GM19467 (cell line): Measurements from ENCODE around the gene DPYD.

Source experiments
- ATAC-seq: cut with Tn5 transposase; IDR thresholded peaks from one replicate; pipeline ENCODE4 v1.9.1; 2021; ENCODE audit warnings: mild to moderate bottlenecking, moderate library complexity; ENCODE audit not compliant: unreplicated experiment

The DPYD gene

GRCh38 chr1:97630948-97631347 is 289.9 kb downstream of the DPYD start:
- ATAC-seq, result no peak

DNA sequence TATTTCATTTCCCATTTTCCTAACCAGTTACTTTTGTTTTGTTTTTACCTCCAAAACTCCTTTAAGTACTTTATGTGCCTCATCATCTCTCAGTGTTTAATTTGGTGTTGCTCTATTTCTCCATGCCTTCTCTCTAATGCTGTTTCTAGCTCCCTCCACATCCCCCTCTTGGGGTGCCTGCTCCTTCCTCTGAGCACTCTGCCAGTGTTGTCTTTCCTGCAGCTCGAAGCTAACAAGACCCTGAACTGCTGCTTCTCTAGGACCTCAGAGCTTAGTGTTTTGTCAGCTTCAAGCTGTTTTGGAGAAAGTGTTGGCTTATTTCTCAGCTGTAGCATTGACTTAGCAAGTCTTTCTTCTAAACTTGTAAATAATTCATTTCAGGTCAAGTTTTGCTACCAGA is 290.6 kb downstream of the DPYD start:
- no peak for ATAC-seq

DNA sequence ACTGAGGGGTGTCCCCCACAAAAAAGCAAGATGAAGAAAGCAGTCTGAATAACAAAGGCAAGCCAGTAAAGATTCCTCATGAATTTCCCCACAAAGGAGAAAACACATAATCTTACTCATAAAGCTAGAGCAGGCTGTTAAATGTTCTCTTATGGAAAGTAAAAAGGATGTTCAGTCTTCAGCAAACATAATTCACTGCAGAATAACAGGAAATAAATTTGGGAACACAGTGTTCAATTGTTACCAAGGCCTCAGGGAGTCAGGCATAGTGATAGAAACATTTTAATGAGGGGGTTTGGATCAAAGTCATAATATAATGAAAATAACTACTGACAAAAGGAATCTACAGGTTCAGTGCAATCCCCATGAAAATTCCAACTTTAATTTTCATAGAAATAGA is 297.6 kb downstream of the DPYD start:
- ATAC-seq, result no peak

DNA sequence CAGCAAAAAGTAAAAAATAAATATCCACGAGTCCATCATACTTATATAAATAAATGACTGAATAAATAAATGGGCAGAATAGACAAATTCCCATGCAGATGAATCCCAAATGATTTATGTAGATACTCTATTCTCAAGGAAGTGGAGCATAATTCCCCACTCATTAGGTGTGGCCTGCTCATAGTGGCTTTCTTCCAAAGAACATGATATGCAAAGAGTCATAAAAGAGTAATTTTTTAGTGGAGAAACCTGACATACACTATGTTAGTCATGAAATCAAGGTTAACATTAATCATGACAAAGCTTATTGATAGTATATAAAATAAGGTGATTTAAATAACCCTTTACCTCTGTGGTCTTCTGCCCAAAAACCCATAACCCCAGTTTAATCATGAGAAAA is 298.9 kb downstream of the DPYD start:
- ATAC-seq, result no peak

DNA sequence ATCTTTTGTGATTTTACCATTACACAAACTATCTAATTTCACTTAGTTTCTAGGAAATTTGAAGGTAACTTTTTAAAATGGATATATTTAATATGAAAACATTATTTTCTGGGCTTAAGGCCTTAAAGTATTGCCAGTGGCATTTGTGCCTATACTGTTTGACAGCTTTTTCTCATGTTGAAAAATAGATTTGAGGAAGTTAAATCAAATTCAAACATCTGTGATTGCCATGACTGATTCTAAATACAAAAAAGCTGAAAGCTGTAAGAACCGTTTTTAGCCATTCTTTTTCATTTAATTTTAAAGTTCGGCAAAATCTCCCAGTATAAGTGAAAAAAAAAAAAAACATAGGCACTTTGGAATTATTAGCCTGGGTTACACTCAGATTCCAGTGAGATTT is 301.1 kb downstream of the DPYD start:
- no peak for ATAC-seq

- no peak for ATAC-seq
Observed at GRCh38 chr1:97610748-97611147, 310.1 kb downstream of the DPYD start.

DNA sequence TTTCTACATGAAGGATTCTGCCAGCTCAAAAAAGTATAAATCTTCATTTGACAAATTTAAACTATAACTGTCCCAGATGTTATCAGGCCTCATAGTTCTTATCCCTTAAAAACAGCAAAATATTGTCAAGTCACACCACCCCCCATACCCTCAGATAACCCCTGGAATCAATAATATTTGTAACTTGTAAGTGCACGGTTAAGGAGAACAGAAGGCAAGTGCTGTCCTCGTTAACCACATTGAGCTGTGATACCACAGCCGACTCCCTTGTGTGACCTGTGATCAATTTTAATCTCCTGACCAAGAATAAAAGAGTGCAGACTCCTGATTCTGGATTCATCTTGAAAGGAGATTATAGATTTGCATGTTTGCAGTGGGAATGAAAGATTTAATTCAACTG is 310.7 kb downstream of the DPYD start:
- no peak for ATAC-seq

DNA sequence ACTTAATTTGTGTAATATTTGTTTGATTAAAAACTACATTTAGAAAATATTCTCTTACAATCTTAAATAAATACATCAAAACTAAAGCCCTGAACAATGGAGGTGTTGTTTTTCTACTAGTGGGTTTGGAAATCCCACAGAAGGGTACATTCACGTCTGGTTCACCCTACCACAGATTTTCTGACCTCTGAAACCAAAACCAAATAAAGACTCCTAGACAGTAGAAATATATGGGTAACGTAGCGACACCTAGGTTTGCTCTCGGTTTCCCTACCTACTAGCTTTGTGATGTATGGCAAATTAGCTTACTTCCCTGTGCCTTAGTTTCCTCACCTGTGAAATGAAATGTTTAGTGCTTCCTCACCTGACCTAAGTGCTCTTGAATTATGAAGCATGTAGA is 312.6 kb downstream of the DPYD start:
- no peak for ATAC-seq

- no peak for ATAC-seq
Observed at GRCh38 chr1:97603776-97604175, 317.1 kb downstream of the DPYD start.

DNA sequence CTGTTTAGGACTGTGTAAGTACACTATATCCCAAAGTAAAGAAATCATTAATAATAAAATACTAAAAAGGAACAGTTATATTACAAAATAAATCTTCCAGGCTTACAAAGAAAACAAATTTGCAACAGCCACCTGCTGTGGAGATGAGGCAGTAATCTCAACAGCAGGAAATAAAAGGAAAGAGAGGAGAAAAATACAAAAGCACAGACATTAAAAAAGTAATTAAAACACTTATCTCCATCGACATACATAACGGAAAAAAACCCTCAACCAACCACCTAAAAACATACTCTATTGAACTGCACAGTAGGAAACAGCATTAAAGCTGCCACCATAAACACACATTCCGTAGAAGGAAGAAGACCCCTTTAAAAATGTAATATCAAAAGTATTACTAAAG is 317.6 kb downstream of the DPYD start:
- ATAC-seq, result no peak

GRCh38 chr1:97599447-97599846 is 321.4 kb downstream of the DPYD start:
- no peak for ATAC-seq

- ATAC-seq, result no peak
Observed at GRCh38 chr1:97593192-97593591, 327.6 kb downstream of the DPYD start.

- ATAC-seq, result no peak
Observed at GRCh38 chr1:97588772-97589171, 332.1 kb downstream of the DPYD start.

GRCh38 chr1:97581614-97582051 is 339.2 kb downstream of the DPYD start:
- ATAC-seq, result no peak

DNA sequence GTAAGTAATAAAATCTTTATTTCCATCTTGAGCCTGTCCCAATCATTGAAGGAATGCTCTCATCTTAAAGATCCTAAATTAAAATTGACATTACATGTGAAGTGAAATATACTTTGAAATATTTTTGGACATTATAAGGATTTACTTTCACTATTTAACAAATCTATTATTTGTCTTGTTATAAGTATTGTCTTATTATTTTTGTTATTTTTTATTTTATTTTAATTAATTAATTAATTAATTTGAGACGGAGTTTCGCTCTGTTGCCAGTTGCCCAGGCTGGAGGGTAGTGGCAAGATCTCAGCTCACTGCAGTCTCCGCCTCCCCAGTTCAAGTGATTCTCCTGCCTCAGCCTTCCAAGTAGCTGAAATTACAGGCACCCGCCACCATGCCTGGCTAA is 343.2 kb downstream of the DPYD start:
- no peak for ATAC-seq

DNA sequence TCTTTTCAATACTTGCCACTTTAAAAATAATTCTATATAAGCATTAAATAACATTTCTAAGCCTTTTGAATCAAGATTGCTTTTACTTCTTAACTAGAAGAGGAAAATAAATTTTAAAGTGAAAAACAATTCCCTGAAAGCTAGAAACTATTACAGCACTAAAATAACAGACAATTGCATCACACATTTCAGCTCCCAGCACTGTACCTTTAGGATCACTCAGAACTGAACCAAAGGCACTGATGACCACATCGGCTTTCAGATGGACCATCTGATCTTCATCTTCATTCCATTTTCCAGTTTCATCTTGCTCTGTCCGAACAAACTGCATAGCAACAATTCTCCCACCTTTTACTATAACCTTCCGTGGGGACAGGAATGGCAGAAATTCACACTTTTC is 347.3 kb downstream of the DPYD start:
- ATAC-seq, result no peak

GRCh38 chr1:97572561-97572960 is 348.3 kb downstream of the DPYD start:
- no peak for ATAC-seq

GRCh38 chr1:97571760-97572159 is 349.1 kb downstream of the DPYD start:
- no peak for ATAC-seq

GRCh38 chr1:97570691-97571090 is 350.1 kb downstream of the DPYD start:
- no peak for ATAC-seq

- no peak for ATAC-seq
Observed at GRCh38 chr1:97567000-97567749, 353.7 kb downstream of the DPYD start.

DNA sequence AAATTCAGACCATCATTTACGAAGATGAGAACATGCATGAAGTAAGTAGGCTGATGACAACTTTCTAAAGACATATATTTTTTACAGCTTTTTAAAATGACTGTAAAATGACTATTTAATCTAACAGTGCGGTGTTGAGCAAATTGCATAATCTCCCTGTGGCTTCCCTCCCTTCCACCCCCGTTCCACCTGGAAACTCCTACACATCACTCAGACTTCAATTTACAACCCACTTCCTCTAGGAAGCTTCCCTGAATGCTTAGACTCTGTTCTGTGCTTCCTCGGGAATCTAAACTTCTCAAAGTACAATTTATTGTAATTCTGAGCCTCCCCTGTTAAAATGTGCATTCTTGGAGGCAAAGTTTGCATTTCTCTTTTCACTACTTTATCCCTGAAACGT is 354.9 kb downstream of the DPYD start:
- no peak for ATAC-seq

DNA sequence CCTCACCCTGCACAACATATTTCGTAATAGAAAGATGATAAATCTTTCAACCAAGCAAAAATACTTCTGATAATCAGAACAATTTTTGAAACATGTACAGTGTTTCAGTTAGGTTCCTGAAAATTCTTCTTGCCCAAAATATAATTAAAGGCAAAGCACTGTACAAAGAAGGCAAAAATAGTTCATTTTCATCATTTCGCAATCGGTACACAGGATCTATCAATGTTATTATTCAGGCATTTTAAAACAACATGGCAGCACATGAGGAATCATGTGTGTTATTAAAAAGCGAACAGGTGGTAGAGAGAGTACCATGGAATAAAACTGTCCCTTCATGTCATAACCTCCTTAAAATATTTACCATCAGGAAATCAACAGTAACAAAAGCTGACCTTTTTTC is 356.9 kb downstream of the DPYD start:
- no peak for ATAC-seq

- no peak for ATAC-seq
Observed at GRCh38 chr1:97562081-97562480, 358.8 kb downstream of the DPYD start.
